OCI-LY1 (cell line): ENCODE measurements around the gene CHMP4B.

ENCODE experiments used
- H2AFZ ChIP-seq: fragments of 200-600 bp; sonication (generic), shearing (Covaris generic); 2 replicates; pipeline ENCODE4 v1.6.0; 2014; ENCODE audit warnings: antibody characterized with exemption, mild to moderate bottlenecking, low read length
- H3F3A ChIP-seq: fragments of 200-600 bp; sonication (generic), shearing (Covaris generic); 2 replicates; pipeline ENCODE4 v1.6.0; 2014; ENCODE audit warnings: mild to moderate bottlenecking, antibody characterized with exemption, low read length, moderate library complexity; ENCODE audit not compliant: insufficient read depth
- H3K27ac ChIP-seq: fragments of 200-600 bp; sonication (generic); 2 replicates; pipeline ENCODE4 v1.5.1; 2014; ENCODE audit warnings: low read length, mixed run types, mild to moderate bottlenecking, low read depth; ENCODE audit not compliant: poor library complexity, severe bottlenecking
- H3K27me3 ChIP-seq: fragments of 200-600 bp; sonication (generic); 2 replicates; pipeline ENCODE4 v1.6.0; 2014; ENCODE audit warnings: antibody characterized with exemption, mild to moderate bottlenecking, low read length, moderate library complexity; ENCODE audit not compliant: insufficient read depth
- H3K36me3 ChIP-seq: fragments of 200-600 bp; sonication (generic); 2 replicates; pipeline ENCODE4 v1.6.1; 2014; ENCODE audit warnings: mild to moderate bottlenecking, antibody characterized with exemption, low read length, moderate library complexity, mixed read lengths; ENCODE audit not compliant: insufficient read depth
- H3K4me1 ChIP-seq: fragments of 200-600 bp; sonication (generic); 2 replicates; pipeline ENCODE4 v1.5.1; 2014; ENCODE audit warnings: mild to moderate bottlenecking, low read length, moderate library complexity; ENCODE audit not compliant: insufficient read depth, severe bottlenecking
- H3K4me2 ChIP-seq: fragments of 200-600 bp; sonication (generic), shearing (Covaris generic); 2 replicates; pipeline ENCODE4 v1.6.1; 2014; ENCODE audit warnings: low read length
- H3K4me3 ChIP-seq: fragments of 200-600 bp; sonication (generic); 2 replicates; pipeline ENCODE4 v1.5.1; 2014; ENCODE audit warnings: low read length, low read depth, mild to moderate bottlenecking, mixed read lengths; ENCODE audit not compliant: poor library complexity, severe bottlenecking
- H3K79me2 ChIP-seq: fragments of 200-600 bp; shearing (Covaris generic); 2 replicates; pipeline ENCODE4 v1.6.1; 2016; ENCODE audit warnings: mixed run types, low read length, mixed read lengths; ENCODE audit not compliant: insufficient read depth
- H3K9ac ChIP-seq: fragments of 200-600 bp; sonication (generic), shearing (Covaris generic); 2 replicates; pipeline ENCODE4 v1.6.1; 2014; ENCODE audit warnings: mild to moderate bottlenecking, low read length, mixed read lengths
- H3K9me2 ChIP-seq: fragments of 200-600 bp; sonication (generic), shearing (Covaris generic); 2 replicates; pipeline ENCODE4 v1.6.1; 2014; ENCODE audit warnings: low read depth, mild to moderate bottlenecking, low read length, mixed read lengths
- H3K9me3 ChIP-seq: fragments of 200-600 bp; shearing (Covaris generic); 2 replicates; pipeline ENCODE4 v1.6.1; 2014; ENCODE audit warnings: low read length, mixed read lengths
- H4K20me1 ChIP-seq: fragments of 200-600 bp; sonication (generic), shearing (Covaris generic); 2 replicates; pipeline ENCODE4 v1.6.0; 2016; ENCODE audit warnings: mild to moderate bottlenecking, low read length; ENCODE audit not compliant: insufficient read depth
- CTCF ChIP-seq: fragments of 200-600 bp; sonication (generic), shearing (Covaris generic); IDR thresholded peaks from 2 replicates; pipeline ENCODE4 v1.5.1; 2017; ENCODE audit warnings: mild to moderate bottlenecking, antibody characterized with exemption, low read length, moderate library complexity, mixed read lengths
- EZH2 ChIP-seq: fragments of 200-600 bp; sonication (generic), shearing (Covaris generic); IDR thresholded peaks from 2 replicates; pipeline ENCODE4 v1.8.0; 2017; ENCODE audit warnings: borderline replicate concordance, mixed run types, mild to moderate bottlenecking, antibody characterized with exemption, low read length, moderate library complexity, mixed read lengths

The CHMP4B gene

GRCh38 chr20:33769043-33769442 is 42.1 kb upstream of the CHMP4B start:
- Histone ChIP-seq H2AFZ (no peak overlapping the region), H3K79me2 (no peaks in the 10 kb centered on the region), H3K4me3 (no peak overlapping the region), H4K20me1 (no peaks in the 10 kb centered on the region), H3K4me1 (peaks cover 15% of the 10 kb centered on the region), H3K36me3 (no peaks in the 10 kb centered on the region), H3K27ac (no peak overlapping the region), H3K9ac (no peak overlapping the region), H3F3A (no peaks in the 10 kb centered on the region), H3K9me2 (no peaks in the 10 kb centered on the region), H3K27me3 (no peaks in the 10 kb centered on the region), H3K4me2 (no peak overlapping the region), H3K9me3 (no peaks in the 10 kb centered on the region)
- no peak for TF ChIP-seq CTCF
- TF ChIP-seq EZH2 = no peak

GRCh38 chr20:33770005-33770404 is 41.1 kb upstream of the CHMP4B start:
- no peaks in the 10 kb centered on the region for H3K9me3 ChIP-seq

GRCh38 chr20:33771938-33772337 is 39.2 kb upstream of the CHMP4B start:
- no peaks in the 10 kb centered on the region for H3K27me3 ChIP-seq
- H3K79me2 ChIP-seq = no peaks in the 10 kb centered on the region
- no peak overlapping the region for H2AFZ ChIP-seq
- H4K20me1 ChIP-seq = no peaks in the 10 kb centered on the region
- peaks cover 18% of the 10 kb centered on the region for H3K4me1 ChIP-seq
- TF ChIP-seq CTCF (no peak), EZH2 (no peak)
- no peak overlapping the region for H3K4me2 ChIP-seq
- H3K9me2 ChIP-seq = no peaks in the 10 kb centered on the region
- no peaks in the 10 kb centered on the region for H3K9me3 ChIP-seq
- H3K36me3 ChIP-seq = no peaks in the 10 kb centered on the region
- H3K4me3 ChIP-seq = no peak overlapping the region
- no peak overlapping the region for H3K9ac ChIP-seq
- no peaks in the 10 kb centered on the region for H3F3A ChIP-seq
- no peak overlapping the region for H3K27ac ChIP-seq

More at GRCh38 chr20:33770005-33770404, 41.1 kb upstream of the CHMP4B start:
- no peaks in the 10 kb centered on the region for H3K79me2 ChIP-seq
- H2AFZ ChIP-seq = no peak overlapping the region
- H3K9me2 ChIP-seq = no peaks in the 10 kb centered on the region
- no peak overlapping the region for H3K4me3 ChIP-seq
- H4K20me1 ChIP-seq = no peaks in the 10 kb centered on the region
- no peaks in the 10 kb centered on the region for H3F3A ChIP-seq
- no peaks in the 10 kb centered on the region for H3K36me3 ChIP-seq
- no peak overlapping the region for H3K27ac ChIP-seq
- TF ChIP-seq EZH2 = no peak
- TF ChIP-seq CTCF = no peak
- no peak overlapping the region for H3K4me2 ChIP-seq
- H3K27me3 ChIP-seq = no peaks in the 10 kb centered on the region
- peaks cover 18% of the 10 kb centered on the region for H3K4me1 ChIP-seq
- no peak overlapping the region for H3K9ac ChIP-seq
